HepG2 (cell line): ENCODE measurements around the gene TMEM81. TPM values are rescaled to one million over a fixed set of nuclear protein-coding genes. Genes with fewer than 3 reads are reported as not detected.

Experiments used
- ATAC-seq: fragments of 200-7000 bp; cut with Tn5 transposase; 3 replicates; pipeline ENCODE4 v1.9.1; 2020; ENCODE audit warnings: mild to moderate bottlenecking, moderate library complexity
- BruUV-seq: library from RNA; stranded (reverse); fragments of 400-500 nt; replicated peaks from 2 replicates; lab custom pipeline; 2021; lab: Mats Ljungman, UMichigan
- CTCF ChIA-PET: fragments of 300-600 bp; formaldehyde crosslinking; extraction: SDS; loops from one replicate; lab custom pipeline; 2021; ENCODE audit warnings: low total read pairs, inconsistent platforms, low intra/inter-chr PET ratio; lab: Yijun Ruan, JAX
- POLR2A ChIA-PET: fragments of 350-600 bp; sonication (Branson Sonifier 250); formaldehyde crosslinking; loops from one replicate; lab custom pipeline; 2020; ENCODE audit warnings: antibody characterized with exemption, inconsistent platforms; lab: Yijun Ruan, JAX
- DNase-seq: peaks from one replicate; pipeline ENCODE4 v3.0.0-alpha.2; 2015; ENCODE audit warnings: low spot score
- FAIRE-seq: peaks from 3 replicates; lab custom pipeline; 2011; peaks lifted over from hg19 to GRCh38; lab: Jason Lieb, UNC
- H2AFZ ChIP-seq: one replicate; pipeline ENCODE4 v1.6.1; 2011; ENCODE audit warnings: low read length, inconsistent platforms
- H3K27ac ChIP-seq: fragments of 300-600 bp; 3 replicates; pipeline ENCODE4 v1.8.0; 2011; ENCODE audit warnings: mixed run types, mild to moderate bottlenecking, mixed read lengths, low read length, inconsistent platforms; ENCODE audit not compliant: insufficient read depth; ENCODE audit errors: extremely low read length
- H3K27me3 ChIP-seq, 2 experiments: fragments of 200-600 bp in 1 of 2; 2 replicates in 1 of 2; 3 replicates in 1 of 2; pipeline versions ENCODE4 v1.6.0 to v1.8.0; 2011; ENCODE audit warnings: low read length in 2 of 2, mild to moderate bottlenecking in 2 of 2, moderate library complexity in 2 of 2, inconsistent platforms in 1 of 2; ENCODE audit not compliant: insufficient read depth in 2 of 2, control insufficient read depth in 1 of 2
- H3K36me3 ChIP-seq, 2 experiments: fragments of 200-600 bp in 1 of 2; replicated peaks in 1 of 2; 2 replicates in 1 of 2; 3 replicates in 1 of 2; pipeline versions ENCODE4 v1.5.1 to v1.8.0; 2011; ENCODE audit warnings: low read length in 2 of 2, inconsistent platforms in 1 of 2; ENCODE audit not compliant: insufficient read depth in 2 of 2, control insufficient read depth in 1 of 2
- H3K4me1 ChIP-seq: 2 replicates; pipeline ENCODE4 v1.5.1; 2012; ENCODE audit warnings: low read length, inconsistent platforms; ENCODE audit not compliant: insufficient read depth
- H3K4me2 ChIP-seq: 2 replicates; pipeline ENCODE4 v1.6.0; 2011; ENCODE audit warnings: low read depth, low read length, inconsistent platforms
- H3K4me3 ChIP-seq, 3 experiments: fragments of 200-600 bp in 1 of 3; sonication (generic), shearing (Covaris generic) in 1 of 3; replicated peaks in 1 of 3; 2 replicates each; pipeline ENCODE4 v1.5.1; 2011 to 2016; ENCODE audit warnings: low read length in 3 of 3, inconsistent platforms in 2 of 3, low read depth in 2 of 3, mild to moderate bottlenecking in 2 of 3, control low read depth in 1 of 3, mixed read lengths in 1 of 3; ENCODE audit not compliant: insufficient read depth in 1 of 3
- H3K79me2 ChIP-seq: one replicate; pipeline ENCODE4 v1.6.1; 2011; ENCODE audit warnings: low read length, inconsistent platforms; ENCODE audit not compliant: insufficient read depth
- H3K9ac ChIP-seq: 2 replicates; pipeline ENCODE4 v1.6.0; 2011; ENCODE audit warnings: mild to moderate bottlenecking, low read depth, low read length, inconsistent platforms; ENCODE audit not compliant: insufficient read depth
- H3K9me3 ChIP-seq: 2 replicates; pipeline ENCODE4 v1.5.1; 2012; ENCODE audit warnings: mild to moderate bottlenecking, low read length
- H4K20me1 ChIP-seq: 2 replicates; pipeline ENCODE4 v1.6.0; 2011; ENCODE audit warnings: inconsistent platforms, mild to moderate bottlenecking, low read length, moderate library complexity; ENCODE audit not compliant: insufficient read depth
- EED ChIP-seq: sonication (generic); formaldehyde crosslinking; IDR thresholded peaks from 2 replicates; pipeline ENCODE4 v1.5.0; 2020; ENCODE audit warnings: mild to moderate bottlenecking, missing genetic modification reagents
- GPN1 ChIP-seq: sonication (generic); formaldehyde crosslinking; IDR thresholded peaks from 2 replicates; pipeline ENCODE4 v1.5.1; 2020; ENCODE audit warnings: missing genetic modification reagents, borderline replicate concordance
- HDAC2 ChIP-seq: sonication (generic); formaldehyde crosslinking; IDR thresholded peaks from 2 replicates; pipeline ENCODE4 v1.4.0; 2020; ENCODE audit warnings: missing genetic modification reagents
- HOXA3 ChIP-seq: sonication (generic); formaldehyde crosslinking; IDR thresholded peaks from 2 replicates; pipeline ENCODE4 v1.5.0; 2020; ENCODE audit warnings: missing genetic modification reagents
- HOXA5 ChIP-seq: sonication (generic); formaldehyde crosslinking; IDR thresholded peaks from 2 replicates; pipeline ENCODE4 v1.4.0; 2020; ENCODE audit warnings: missing genetic modification reagents
- ISX ChIP-seq: sonication (generic); formaldehyde crosslinking; conservative IDR thresholded peaks from 2 replicates; pipeline ENCODE4 v1.5.0; 2020; ENCODE audit warnings: missing genetic modification reagents
- NAIF1 ChIP-seq: sonication (generic); formaldehyde crosslinking; IDR thresholded peaks from 2 replicates; pipeline ENCODE4 v1.5.0; 2020; ENCODE audit warnings: mild to moderate bottlenecking, missing genetic modification reagents, borderline replicate concordance
- NFIC ChIP-seq: IDR thresholded peaks from 2 replicates; pipeline ENCODE4 v1.6.1; 2012; ENCODE audit warnings: mild to moderate bottlenecking, low read length, inconsistent platforms
- SRY ChIP-seq: sonication (generic); formaldehyde crosslinking; IDR thresholded peaks from 2 replicates; pipeline ENCODE4 v1.8.0; 2022; ENCODE audit warnings: mild to moderate bottlenecking, missing genetic modification reagents
- TIGD3 ChIP-seq: sonication (generic); formaldehyde crosslinking; IDR thresholded peaks from 2 replicates; pipeline ENCODE4 v1.5.1; 2020; ENCODE audit warnings: mild to moderate bottlenecking, missing genetic modification reagents, borderline replicate concordance
- ZBTB21 ChIP-seq: sonication (generic); formaldehyde crosslinking; IDR thresholded peaks from 2 replicates; pipeline ENCODE4 v1.4.0; 2020; ENCODE audit warnings: missing genetic modification reagents
- ZFAT ChIP-seq: sonication (generic); formaldehyde crosslinking; conservative IDR thresholded peaks from 2 replicates; pipeline ENCODE4 v1.8.1; 2023; ENCODE audit warnings: missing genetic modification reagents, inconsistent platforms
- ZKSCAN1 ChIP-seq: fragments of 150-350 bp; IDR thresholded peaks from 2 replicates; pipeline ENCODE4 v1.6.1; 2014; ENCODE audit warnings: low read length
- ZNF549 ChIP-seq: sonication (generic); formaldehyde crosslinking; IDR thresholded peaks from 2 replicates; pipeline ENCODE4 v1.5.0; 2020; ENCODE audit warnings: missing genetic modification reagents
- ZSCAN29 ChIP-seq: sonication (generic); formaldehyde crosslinking; conservative IDR thresholded peaks from 2 replicates; pipeline ENCODE4 v1.4.0; 2020; ENCODE audit warnings: mild to moderate bottlenecking, missing genetic modification reagents
- WGBS: methylation state at CpG from one replicate; pipeline ENCODE4 v1.1.6; 2017; ENCODE audit warnings: low lambda C conversion rate; 5-methylcytosine and 5-hydroxymethylcytosine counted together
- in situ Hi-C: cut with HindIII; loops from 2 replicates; pipeline ENCODE4 v1.10.0; 2017; ENCODE audit warnings: low pct_unique_long_range_greater_than_20kb; ENCODE audit not compliant: extremely low pct_ligation_motif_present
- intact Hi-C: fragments of 100-400 bp; cut with micrococcal nuclease; formaldehyde crosslinking; loops from one replicate; pipeline ENCODE4 v1.10.0; 2022; ENCODE audit not compliant: unreplicated experiment
- polyA plus RNA-seq, 8 experiments: library from polyadenylated mRNA; depleted of rRNA in 3 of 8; stranded (reverse) in 7 of 8; unstranded in 1 of 8; fragments of >200 nt; fragmentation: Illumina TruSeq in 4 of 8; extraction: Trizol in 4 of 8; gene quantifications; 2 replicates each; pipeline versions ENCODE4 v1.2.1 to v1.2.3, GENCODE V29; 2011 to 2016; ENCODE audit warnings: low read depth in 4 of 8, missing spikeins in 1 of 8, mixed read lengths in 1 of 8; ENCODE audit not compliant: insufficient read depth in 1 of 8
- total RNA-seq, 5 experiments: library from RNA; depleted of rRNA; stranded (reverse); fragments of >200 nt; fragmentation: Illumina TruSeq; extraction: Trizol; gene quantifications; 2 replicates each; pipeline ENCODE4 v1.2.3, GENCODE V29; 2016; ENCODE audit warnings: low read depth in 1 of 5
- TF ChIP-seq, protein P1 (sequence below): IDR thresholded peaks from 2 replicates; pipeline ENCODE4 v1.6.1; 2016; ENCODE audit warnings: low read depth, missing genetic modification reagents, missing compliant biosample characterization

TMEM81 gene
- total and polyA plus RNA-seq, 2 of the 13 experiments (the other 11 are each of a cell fraction or from before 2014, with no cell fraction given), result 1.1 TPM

DNA sequence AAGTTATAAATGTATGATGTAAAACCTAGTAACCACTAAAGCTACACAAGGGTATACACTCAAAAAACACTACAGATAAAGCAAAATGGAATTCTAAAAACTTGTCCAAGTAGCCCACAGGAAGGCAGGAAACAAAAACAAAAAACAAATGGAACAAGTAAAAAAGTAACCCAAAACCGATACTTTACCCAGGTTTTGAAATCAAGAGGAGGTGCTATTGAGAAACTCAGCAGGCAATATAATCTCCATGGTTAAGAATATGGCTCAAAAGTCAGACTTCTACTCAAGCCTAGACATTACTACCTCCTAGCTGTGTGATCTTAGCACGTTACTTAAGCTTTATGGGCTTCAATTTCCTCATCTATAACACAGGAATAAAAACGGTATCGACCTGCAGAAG, 24.2 kb upstream of the TMEM81 start (continued):
- TF ChIP-seq, protein P1, sequence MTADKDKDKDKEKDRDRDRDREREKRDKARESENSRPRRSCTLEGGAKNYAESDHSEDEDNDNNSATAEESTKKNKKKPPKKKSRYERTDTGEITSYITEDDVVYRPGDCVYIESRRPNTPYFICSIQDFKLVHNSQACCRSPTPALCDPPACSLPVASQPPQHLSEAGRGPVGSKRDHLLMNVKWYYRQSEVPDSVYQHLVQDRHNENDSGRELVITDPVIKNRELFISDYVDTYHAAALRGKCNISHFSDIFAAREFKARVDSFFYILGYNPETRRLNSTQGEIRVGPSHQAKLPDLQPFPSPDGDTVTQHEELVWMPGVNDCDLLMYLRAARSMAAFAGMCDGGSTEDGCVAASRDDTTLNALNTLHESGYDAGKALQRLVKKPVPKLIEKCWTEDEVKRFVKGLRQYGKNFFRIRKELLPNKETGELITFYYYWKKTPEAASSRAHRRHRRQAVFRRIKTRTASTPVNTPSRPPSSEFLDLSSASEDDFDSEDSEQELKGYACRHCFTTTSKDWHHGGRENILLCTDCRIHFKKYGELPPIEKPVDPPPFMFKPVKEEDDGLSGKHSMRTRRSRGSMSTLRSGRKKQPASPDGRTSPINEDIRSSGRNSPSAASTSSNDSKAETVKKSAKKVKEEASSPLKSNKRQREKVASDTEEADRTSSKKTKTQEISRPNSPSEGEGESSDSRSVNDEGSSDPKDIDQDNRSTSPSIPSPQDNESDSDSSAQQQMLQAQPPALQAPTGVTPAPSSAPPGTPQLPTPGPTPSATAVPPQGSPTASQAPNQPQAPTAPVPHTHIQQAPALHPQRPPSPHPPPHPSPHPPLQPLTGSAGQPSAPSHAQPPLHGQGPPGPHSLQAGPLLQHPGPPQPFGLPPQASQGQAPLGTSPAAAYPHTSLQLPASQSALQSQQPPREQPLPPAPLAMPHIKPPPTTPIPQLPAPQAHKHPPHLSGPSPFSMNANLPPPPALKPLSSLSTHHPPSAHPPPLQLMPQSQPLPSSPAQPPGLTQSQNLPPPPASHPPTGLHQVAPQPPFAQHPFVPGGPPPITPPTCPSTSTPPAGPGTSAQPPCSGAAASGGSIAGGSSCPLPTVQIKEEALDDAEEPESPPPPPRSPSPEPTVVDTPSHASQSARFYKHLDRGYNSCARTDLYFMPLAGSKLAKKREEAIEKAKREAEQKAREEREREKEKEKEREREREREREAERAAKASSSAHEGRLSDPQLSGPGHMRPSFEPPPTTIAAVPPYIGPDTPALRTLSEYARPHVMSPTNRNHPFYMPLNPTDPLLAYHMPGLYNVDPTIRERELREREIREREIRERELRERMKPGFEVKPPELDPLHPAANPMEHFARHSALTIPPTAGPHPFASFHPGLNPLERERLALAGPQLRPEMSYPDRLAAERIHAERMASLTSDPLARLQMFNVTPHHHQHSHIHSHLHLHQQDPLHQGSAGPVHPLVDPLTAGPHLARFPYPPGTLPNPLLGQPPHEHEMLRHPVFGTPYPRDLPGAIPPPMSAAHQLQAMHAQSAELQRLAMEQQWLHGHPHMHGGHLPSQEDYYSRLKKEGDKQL (CRISPR knock-in tag), result no peak
- TF ChIP-seq HOXA3 (CRISPR knock-in tag) (no peak), EED (CRISPR knock-in tag) (no peak), HOXA5 (no peak)

DNA sequence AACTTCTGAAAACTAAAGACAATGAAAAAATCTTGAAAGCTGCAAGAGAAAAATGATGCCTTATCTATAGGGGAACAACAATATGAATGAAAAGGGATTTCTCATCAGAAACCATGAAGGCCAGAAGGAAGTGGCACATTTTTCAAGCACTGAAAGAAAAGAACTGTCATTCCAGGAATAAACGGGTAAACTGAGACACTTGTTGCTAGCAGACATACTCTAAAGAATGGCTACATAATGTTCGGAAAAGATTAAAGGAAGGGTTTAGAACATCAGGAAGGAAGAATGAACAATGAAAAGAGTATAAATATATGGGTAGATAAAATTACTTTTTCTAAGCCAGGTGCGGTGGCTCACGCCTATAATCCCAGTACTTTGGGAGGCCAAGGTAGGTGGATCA, 23.1 kb upstream of the TMEM81 start:
- no peak overlapping the region for H3K27ac ChIP-seq
- ChIA-PET CTCF (no interaction called here), POLR2A (no interaction called here)
- no peaks in the 10 kb centered on the region for H3K9me3 ChIP-seq
- no peaks in the 10 kb centered on the region for H3K79me2 ChIP-seq
- H3K4me1 ChIP-seq, result no peaks in the 10 kb centered on the region
- ATAC-seq (no peak), FAIRE-seq (no peak), DNase-seq (no peak)
- no peak overlapping the region for H2AFZ ChIP-seq
- BruUV-seq, result no TSS peak
- no peak overlapping the region for H3K4me3 ChIP-seq
- intact Hi-C loops, result no loop called here
- H4K20me1 ChIP-seq, result no peaks in the 10 kb centered on the region
- 98% methylated on average over 4 of the region's 4 CpGs for WGBS
- peaks cover 3 to 52% of the 10 kb centered on the region in 2 experiments for H3K36me3 ChIP-seq
- H3K27me3 ChIP-seq, result no peaks in the 10 kb centered on the region
- H3K4me2 ChIP-seq, result no peak overlapping the region
- H3K9ac ChIP-seq, result no peak overlapping the region
- in situ Hi-C loops, result no loop called here
- TF ChIP-seq ISX (CRISPR knock-in tag) (no peak), NAIF1 (CRISPR knock-in tag) (no peak), TIGD3 (CRISPR knock-in tag) (no peak), ZSCAN29 (CRISPR knock-in tag) (no peak), ZNF549 (CRISPR knock-in tag) (no peak), GPN1 (CRISPR knock-in tag) (no peak), ZBTB21 (CRISPR knock-in tag) (no peak), ZFAT (CRISPR knock-in tag) (no peak), HDAC2 (CRISPR knock-in tag) (no peak), ZKSCAN1 (no peak), SRY (CRISPR knock-in tag) (no peak), NFIC (no peak)
